Astrocyte (in vitro differentiated cells and primary cell): ENCODE measurements around the gene PDX1. TPM values are rescaled to one million over a fixed set of nuclear protein-coding genes. Genes with fewer than 3 reads are reported as not detected.

Experiments used
- DNase-seq: peaks from one replicate; pipeline ENCODE4 v3.0.0-alpha.2; 2010; ENCODE audit warnings: low read depth
- FAIRE-seq: peaks from 2 replicates; lab custom pipeline; 2011; peaks lifted over from hg19 to GRCh38; lab: Jason Lieb, UNC
- H2AFZ ChIP-seq: 2 replicates; pipeline ENCODE4 v1.6.0; 2012; ENCODE audit warnings: low read depth, low read length, inconsistent platforms
- H3K27ac ChIP-seq: 2 replicates; pipeline ENCODE4 v1.5.1; 2011; ENCODE audit warnings: low read depth, low read length, inconsistent platforms
- H3K27me3 ChIP-seq: 2 replicates; pipeline ENCODE4 v1.6.0; 2011; ENCODE audit warnings: low read length, inconsistent platforms; ENCODE audit not compliant: insufficient read depth
- H3K36me3 ChIP-seq: 2 replicates; pipeline ENCODE4 v1.5.1; 2011; ENCODE audit warnings: low read length, inconsistent platforms; ENCODE audit not compliant: insufficient read depth
- H3K4me1 ChIP-seq: 2 replicates; pipeline ENCODE4 v1.5.1; 2011; ENCODE audit warnings: low read length, inconsistent platforms; ENCODE audit not compliant: insufficient read depth
- H3K4me2 ChIP-seq: 2 replicates; pipeline ENCODE4 v1.6.0; 2012; ENCODE audit warnings: low read length, inconsistent platforms
- H3K4me3 ChIP-seq: 2 replicates; pipeline ENCODE4 v1.5.1; 2011; ENCODE audit warnings: low read depth, mild to moderate bottlenecking, low read length, inconsistent platforms; ENCODE audit not compliant: insufficient read depth
- H3K79me2 ChIP-seq: 2 replicates; pipeline ENCODE4 v1.6.0; 2012; ENCODE audit warnings: mild to moderate bottlenecking, low read length, inconsistent platforms; ENCODE audit not compliant: insufficient read depth
- H3K9ac ChIP-seq: 2 replicates; pipeline ENCODE4 v1.6.0; 2012; ENCODE audit warnings: mild to moderate bottlenecking, low read length, inconsistent platforms
- H3K9me3 ChIP-seq: 2 replicates; pipeline ENCODE4 v1.5.1; 2012; ENCODE audit warnings: low read depth, mild to moderate bottlenecking, low read length, inconsistent platforms; ENCODE audit not compliant: insufficient read depth
- H4K20me1 ChIP-seq: 2 replicates; pipeline ENCODE4 v1.6.0; 2012; ENCODE audit warnings: low read length, inconsistent platforms; ENCODE audit not compliant: insufficient read depth
- H3K27ac Mint-ChIP-seq: one replicate; pipeline ENCODE4 v1.8.0; 2021; ENCODE audit warnings: mild to moderate bottlenecking, mixed read lengths; ENCODE audit not compliant: unreplicated experiment
- H3K27me3 Mint-ChIP-seq: one replicate; pipeline ENCODE4 v1.8.0; 2021; ENCODE audit warnings: low read depth, mixed read lengths; ENCODE audit not compliant: unreplicated experiment
- H3K36me3 Mint-ChIP-seq: one replicate; pipeline ENCODE4 v1.8.0; 2021; ENCODE audit warnings: low read depth, mixed read lengths; ENCODE audit not compliant: unreplicated experiment
- H3K4me1 Mint-ChIP-seq: one replicate; pipeline ENCODE4 v1.8.0; 2021; ENCODE audit warnings: low read depth, mixed read lengths; ENCODE audit not compliant: unreplicated experiment
- H3K4me3 Mint-ChIP-seq: one replicate; pipeline ENCODE4 v1.8.0; 2021; ENCODE audit warnings: mild to moderate bottlenecking, moderate library complexity, mixed read lengths; ENCODE audit not compliant: unreplicated experiment
- H3K9me3 Mint-ChIP-seq: one replicate; pipeline ENCODE4 v1.8.0; 2021; ENCODE audit warnings: mild to moderate bottlenecking, mixed read lengths; ENCODE audit not compliant: unreplicated experiment
- CTCF ChIP-seq: IDR thresholded peaks from 2 replicates; pipeline ENCODE4 v1.5.1; 2011; ENCODE audit warnings: low read depth, mild to moderate bottlenecking, inconsistent platforms, low read length, moderate library complexity; ENCODE audit not compliant: insufficient read depth
- EZH2 ChIP-seq: IDR thresholded peaks from 2 replicates; pipeline ENCODE4 v1.6.1; 2012; ENCODE audit warnings: mild to moderate bottlenecking, low read length, inconsistent platforms; ENCODE audit not compliant: insufficient read depth
- total RNA-seq: library from RNA; stranded (reverse); gene quantifications from 2 replicates; pipeline ENCODE4 v1.2.1, GENCODE V29; 2021

PDX1 gene
- total RNA-seq, 1 donor from 2014 or later, result not detected

GRCh38 chr13:27921421-27921960 lies 1.7 kb downstream of the PDX1 start:
- no peaks in the 10 kb centered on the region for H3K36me3 ChIP-seq
- no peak overlapping the region for H2AFZ ChIP-seq
- H3K4me3 ChIP-seq, result no peak overlapping the region
- no peak overlapping the region for H3K9ac ChIP-seq
- Mint-ChIP-seq H3K4me1 (no peaks in the 10 kb centered on the region), H3K27ac (no peak overlapping the region), H3K36me3 (no peaks in the 10 kb centered on the region), H3K27me3 (peaks cover 82% of the 10 kb centered on the region), H3K9me3 (peaks cover 22% of the 10 kb centered on the region), H3K4me3 (no peak overlapping the region)
- H3K9me3 ChIP-seq, result no peaks in the 10 kb centered on the region
- FAIRE-seq, result no peak
- peaks cover 93% of the 10 kb centered on the region for H3K27me3 ChIP-seq
- peak overlapping the region; percentile 67 for H3K4me2 ChIP-seq
- no peak overlapping the region for H3K27ac ChIP-seq
- no peak for DNase-seq
- H3K4me1 ChIP-seq, result peaks cover 4% of the 10 kb centered on the region
- TF ChIP-seq EZH2, result peak; percentile 75
- TF ChIP-seq CTCF, result no peak
- H4K20me1 ChIP-seq, result no peaks in the 10 kb centered on the region
- no peaks in the 10 kb centered on the region for H3K79me2 ChIP-seq

GRCh38 chr13:27921961-27922882 lies 2.4 kb downstream of the PDX1 start:
- Mint-ChIP-seq H3K27me3 (peaks cover 82% of the 10 kb centered on the region), H3K4me3 (no peak overlapping the region), H3K9me3 (peaks cover 28% of the 10 kb centered on the region), H3K36me3 (no peaks in the 10 kb centered on the region), H3K27ac (no peak overlapping the region), H3K4me1 (no peaks in the 10 kb centered on the region)
- no peak overlapping the region for H3K4me2 ChIP-seq
- H2AFZ ChIP-seq, result no peak overlapping the region
- H3K9ac ChIP-seq, result no peak overlapping the region
- H3K27ac ChIP-seq, result no peak overlapping the region
- TF ChIP-seq EZH2 (peak; percentile 4), CTCF (no peak)
- peaks cover 93% of the 10 kb centered on the region for H3K27me3 ChIP-seq
- H3K4me3 ChIP-seq, result no peak overlapping the region
- H3K79me2 ChIP-seq, result no peaks in the 10 kb centered on the region
- FAIRE-seq (no peak), DNase-seq (no peak)
- no peaks in the 10 kb centered on the region for H3K9me3 ChIP-seq
- H3K4me1 ChIP-seq, result peaks cover 4% of the 10 kb centered on the region
- no peaks in the 10 kb centered on the region for H3K36me3 ChIP-seq
- H4K20me1 ChIP-seq, result no peaks in the 10 kb centered on the region
